HG02610 (cell line): ENCODE results near the gene UNC5B.

Source experiments
- ATAC-seq: cut with Tn5 transposase; IDR thresholded peaks from one replicate; pipeline ENCODE4 v1.9.1; 2021; ENCODE audit warnings: mild to moderate bottlenecking, moderate library complexity; ENCODE audit not compliant: unreplicated experiment

UNC5B gene

DNA sequence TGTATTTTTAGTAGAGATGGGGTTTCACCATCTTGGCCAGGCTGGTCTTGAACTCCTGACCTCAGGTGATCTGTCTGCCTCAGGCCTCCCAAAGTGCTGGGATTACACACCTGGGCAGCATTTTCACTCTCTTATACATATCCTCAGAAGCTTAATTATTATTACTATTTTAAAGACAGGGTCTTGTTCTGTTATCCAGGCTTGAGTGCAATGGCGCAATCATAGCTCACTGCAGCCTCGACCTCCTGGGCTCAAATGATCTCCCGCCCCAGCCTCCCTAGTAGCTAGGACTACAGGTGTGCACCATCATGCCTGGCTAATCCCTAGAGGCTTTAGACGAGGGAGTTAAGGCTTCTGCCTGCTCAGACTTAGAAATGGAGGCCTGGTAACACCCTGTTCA lies 26.3 kb downstream of the UNC5B start:
- ATAC-seq = no peak

DNA sequence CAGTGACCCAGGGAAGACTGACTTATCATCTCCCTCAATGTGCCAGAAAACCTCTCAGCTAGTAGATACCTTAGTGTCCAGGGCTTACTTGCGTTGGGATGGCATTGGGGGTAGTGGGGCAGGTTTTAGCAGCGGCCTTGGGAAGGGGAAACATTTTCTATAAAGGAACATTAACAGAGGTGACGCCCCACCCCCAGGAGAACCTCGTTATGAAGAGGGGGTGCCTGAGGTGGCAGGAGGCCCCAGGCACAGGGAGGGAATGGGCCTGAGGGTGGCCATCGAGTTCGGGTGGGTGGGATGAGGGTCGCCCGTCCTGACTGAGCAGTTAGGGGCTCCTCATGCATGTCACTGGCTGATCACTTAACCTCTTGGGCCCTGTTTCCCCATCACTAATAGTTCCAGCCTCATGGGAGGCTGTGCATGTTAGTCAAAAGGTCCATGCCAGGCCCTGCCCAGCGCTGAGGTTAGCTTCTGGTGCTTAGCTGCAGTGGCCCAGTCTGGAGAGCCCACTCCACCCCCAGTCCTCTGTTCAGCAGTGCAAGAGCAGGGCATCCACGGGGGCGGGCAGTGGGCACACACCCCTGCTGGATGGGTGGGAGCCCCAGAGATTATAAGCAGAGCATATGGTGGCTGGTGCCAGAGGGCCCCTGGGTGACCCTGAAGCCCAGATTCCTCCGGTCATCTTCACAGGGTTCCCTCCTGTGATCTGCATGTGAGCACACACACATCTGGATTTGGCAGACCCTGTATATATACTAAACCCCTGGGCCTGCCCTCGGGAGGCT lies 27.0 kb downstream of the UNC5B start:
- no peak for ATAC-seq

DNA sequence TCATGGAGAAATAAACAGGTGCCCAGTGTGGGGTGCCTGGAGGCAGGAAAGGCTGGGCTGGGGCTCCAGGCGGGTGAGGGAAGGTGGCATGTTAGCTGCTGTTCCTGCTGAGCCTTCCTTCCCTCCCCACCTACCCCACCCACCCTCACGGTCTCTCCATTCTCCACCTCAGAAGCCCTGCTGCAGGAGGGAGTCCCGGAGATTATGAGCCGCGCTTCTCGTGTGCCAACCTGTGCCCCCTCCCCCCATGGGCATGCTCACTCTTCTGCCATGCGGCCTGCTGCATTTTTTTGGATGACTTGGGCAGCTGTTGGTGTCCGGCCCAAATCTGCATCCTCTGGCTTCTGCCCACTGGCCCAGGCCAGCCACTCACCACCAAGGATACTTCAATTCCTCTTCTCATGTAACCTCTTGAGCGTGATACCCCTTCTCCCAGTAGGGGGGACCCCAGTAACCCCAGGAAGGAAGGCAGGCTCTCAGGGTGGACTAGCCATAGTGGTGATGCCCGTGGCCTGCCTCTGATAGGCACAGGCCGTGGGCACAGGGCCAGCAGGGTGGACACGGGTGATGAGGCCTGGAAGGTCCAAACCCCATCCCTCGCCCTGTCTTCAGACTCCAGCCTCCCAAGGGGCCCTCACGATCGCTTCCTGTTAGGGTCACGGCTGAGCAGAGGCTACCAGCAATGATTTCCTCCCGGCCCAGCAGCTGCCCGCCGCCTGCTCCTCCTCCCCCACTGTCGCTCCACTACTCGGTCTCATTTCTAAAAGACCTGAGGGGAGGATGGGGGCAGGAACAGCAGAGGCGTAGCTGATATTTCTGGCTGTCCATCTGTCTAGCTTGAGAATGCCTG lies 27.8 kb downstream of the UNC5B start:
- ATAC-seq = no peak

DNA sequence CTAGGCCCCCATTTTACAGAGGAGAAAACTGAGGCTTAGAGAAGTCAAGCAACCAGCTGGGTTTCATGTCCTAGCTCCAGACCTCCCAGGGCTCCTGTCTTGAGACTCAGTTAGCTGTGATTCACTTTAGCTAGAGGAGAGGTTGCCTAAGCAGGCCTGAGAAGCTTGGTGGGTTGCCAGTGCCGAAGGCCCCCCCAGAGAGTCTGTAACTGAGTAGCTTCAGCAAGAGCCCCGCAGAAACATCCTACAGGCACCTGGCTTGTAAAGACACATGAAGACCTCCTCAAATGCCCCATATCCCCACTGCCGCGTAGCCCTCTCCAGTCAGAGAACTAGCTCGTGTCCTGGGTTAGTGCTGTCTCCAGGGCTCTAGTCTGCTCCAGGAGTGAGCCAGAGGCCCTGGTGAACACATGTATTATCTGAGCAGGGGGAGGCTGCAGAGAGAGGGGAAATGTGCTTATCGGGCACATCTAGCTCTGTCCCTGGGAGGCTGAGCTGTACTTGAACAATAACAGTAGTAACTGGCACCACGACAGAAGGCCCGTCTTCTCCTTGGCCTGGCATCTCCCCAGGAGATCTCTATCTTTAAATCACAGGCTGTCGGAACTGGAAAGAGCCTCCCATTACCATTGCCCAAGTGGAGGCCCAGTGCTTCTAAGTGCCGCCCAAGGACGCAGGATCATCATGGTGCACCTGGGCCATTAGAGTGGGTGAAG lies 28.9 kb downstream of the UNC5B start:
- no peak for ATAC-seq

DNA sequence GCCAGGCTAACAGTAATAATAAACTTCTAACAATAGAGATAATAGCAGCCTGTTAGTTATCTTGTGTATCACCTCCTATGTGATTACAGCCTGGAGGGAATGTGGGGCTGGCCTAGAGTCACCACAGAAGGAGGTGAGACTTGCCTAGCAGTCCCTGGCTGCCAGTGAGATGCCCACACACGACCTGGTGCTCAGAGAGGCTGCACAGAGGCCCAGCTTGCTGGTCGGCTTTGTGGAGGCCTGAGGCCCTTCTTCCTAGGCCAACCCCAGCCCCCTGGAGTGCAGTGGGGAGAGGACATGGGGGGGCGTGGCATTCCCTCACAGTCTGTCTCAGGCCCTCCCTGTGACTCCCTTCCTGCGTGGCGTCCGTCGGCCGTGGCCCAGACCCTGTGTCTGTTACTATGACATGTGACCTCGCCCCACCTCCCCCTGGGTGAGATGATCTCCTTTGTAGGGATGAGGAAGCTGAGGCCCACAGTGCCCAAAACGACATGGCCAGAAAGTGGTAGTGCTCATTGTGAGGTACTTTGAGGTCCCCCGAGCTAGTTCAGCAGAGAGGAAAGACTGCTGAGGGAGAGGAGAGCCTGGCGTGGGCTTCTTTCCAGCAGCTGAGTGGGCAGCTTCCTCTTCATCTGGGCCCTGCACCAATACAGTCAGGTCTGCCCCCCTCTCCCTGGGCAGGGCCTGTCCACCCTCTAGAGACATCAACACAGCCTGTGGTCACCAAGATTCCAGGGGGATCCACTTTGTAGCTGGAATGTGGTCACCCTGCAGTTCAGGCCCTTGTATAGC lies 29.7 kb downstream of the UNC5B start:
- ATAC-seq = no peak

DNA sequence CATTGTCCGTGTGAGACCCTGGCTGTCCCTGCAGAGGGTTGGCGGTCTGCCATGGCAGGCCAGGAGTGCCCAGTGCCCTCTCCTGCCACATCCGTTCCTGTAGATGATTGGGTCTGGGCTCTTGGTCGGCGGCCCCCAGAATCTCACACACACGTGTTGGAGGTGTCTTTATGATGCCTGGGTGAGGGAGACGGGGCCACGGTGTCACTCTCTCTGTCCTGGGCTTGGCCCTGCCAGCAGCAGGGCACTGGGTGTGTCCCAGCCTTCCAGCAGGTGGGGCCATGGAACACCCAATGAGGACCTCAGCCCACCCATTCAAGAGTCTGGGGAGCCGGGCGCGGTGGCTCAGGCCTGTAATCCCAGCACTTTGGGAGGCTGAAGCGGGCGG lies 30.2 kb downstream of the UNC5B start:
- no peak for ATAC-seq

DNA sequence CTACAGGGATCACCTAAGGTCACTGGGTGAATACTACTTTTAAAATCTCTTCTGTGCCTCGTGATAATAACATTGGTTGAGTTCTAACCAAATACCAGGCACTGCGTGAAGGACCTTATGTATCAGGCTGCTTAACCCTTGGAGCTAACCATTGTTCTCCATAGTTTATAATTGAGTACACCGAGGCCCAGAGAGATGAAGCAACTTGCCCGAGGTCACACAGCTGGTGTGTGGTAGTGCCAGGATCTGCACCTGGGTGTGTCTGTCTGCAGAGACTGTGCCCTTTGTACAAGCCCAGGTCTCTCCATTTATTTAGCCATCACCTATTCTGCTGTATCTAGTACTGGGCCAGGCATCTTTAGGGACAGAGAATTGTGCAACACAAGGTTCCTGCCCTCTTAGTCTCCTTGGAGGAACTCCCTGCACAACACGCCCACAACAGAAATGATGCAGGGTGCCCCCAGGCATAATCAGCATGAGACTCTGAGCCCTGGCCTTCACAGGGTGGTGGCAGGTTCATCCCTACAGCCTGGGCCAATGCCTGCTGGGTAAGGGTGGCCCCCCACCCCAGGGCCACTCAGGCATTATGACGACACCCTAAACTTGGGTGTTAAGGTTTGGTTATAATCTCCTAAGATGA lies 31.5 kb downstream of the UNC5B start:
- no peak for ATAC-seq

DNA sequence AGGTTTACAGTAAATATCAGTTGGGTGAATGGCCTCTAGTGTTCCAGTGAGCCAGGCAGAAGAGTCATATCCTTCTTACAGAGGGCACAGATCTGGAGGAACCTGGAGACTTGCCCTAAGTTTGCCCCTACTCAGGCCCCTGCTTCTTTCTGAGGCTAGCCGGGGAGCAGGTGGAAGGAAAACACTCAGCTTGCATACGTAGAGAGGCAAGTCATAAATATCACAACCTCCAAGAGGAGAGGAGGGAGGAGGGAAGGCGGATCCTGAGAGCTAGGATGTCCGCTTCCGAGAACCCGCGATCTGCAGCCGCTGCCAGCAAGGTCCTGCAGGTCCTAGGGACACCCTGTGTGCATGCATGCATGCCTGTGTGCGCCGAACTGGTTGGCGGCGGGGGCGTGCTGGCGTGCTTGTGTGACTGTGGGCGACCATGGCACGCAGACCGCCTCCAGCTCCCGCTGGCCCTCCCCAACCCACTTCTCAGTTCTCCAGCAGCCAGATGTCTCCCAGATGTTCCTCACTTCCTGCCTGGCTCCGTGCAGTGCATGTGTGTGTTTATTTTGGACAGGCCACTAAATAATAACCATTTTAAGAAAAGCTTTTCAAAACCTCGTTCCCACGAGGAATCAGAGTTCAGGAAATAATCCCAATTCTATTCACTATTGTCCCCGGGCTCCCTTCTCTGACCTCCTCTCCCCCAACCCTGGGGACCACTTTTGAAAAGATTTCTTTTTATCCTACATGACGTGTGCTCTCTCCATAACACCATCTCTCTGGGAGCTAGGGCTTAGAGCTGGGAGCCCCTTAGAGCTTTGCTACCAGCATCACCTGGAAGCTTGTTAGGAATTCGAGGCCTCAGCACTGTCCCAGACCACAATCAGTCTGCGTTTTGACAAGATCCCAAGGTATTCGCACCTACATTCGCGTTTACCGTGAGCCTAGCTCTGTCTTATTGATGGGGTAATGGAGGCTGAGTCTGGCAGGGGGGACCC lies 32.4 kb downstream of the UNC5B start:
- no peak for ATAC-seq

DNA sequence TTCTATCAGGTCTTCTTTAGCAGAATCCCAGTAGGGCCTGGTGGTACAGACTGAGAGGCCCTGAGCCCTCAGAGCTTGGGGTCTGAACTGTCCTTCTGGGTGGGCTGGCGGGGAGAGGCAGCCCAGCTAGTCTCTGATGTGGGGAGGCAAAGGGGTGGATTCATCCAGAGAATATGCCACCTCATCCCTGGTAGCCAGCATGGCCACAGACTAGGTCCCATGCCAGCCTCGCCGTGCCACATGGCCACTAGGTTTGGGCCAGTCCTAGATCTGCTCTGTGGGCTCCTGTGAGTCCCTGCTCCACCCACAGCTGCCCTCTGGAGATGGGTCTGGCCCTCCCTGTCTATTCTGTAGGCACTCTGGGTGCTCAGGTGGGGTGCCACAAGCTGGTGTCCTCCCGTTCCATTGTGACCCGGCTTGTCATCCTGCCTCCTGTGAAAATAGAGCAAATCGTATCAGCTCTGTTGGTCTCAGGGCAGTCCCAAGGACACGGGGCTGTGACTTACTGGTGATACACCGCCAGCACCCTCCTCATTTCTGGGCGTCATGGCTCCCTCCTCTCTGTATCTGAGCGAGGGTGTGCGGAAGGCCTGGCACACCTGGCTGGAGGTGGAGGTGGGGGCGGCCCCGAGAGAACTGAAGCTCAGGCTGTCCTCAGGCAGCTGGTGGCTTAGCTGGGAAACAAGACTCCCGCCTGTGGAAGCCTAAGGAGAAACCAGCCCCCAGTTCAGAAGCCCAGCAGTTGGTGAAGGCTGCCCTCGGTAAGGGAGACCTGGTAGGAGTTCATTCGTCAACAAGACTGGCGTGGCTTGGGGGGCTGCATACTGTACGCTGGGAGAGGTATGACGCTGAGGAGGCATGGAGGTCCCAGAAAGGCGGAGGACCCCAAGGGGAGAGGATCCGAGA lies 33.3 kb downstream of the UNC5B start:
- ATAC-seq = no peak

DNA sequence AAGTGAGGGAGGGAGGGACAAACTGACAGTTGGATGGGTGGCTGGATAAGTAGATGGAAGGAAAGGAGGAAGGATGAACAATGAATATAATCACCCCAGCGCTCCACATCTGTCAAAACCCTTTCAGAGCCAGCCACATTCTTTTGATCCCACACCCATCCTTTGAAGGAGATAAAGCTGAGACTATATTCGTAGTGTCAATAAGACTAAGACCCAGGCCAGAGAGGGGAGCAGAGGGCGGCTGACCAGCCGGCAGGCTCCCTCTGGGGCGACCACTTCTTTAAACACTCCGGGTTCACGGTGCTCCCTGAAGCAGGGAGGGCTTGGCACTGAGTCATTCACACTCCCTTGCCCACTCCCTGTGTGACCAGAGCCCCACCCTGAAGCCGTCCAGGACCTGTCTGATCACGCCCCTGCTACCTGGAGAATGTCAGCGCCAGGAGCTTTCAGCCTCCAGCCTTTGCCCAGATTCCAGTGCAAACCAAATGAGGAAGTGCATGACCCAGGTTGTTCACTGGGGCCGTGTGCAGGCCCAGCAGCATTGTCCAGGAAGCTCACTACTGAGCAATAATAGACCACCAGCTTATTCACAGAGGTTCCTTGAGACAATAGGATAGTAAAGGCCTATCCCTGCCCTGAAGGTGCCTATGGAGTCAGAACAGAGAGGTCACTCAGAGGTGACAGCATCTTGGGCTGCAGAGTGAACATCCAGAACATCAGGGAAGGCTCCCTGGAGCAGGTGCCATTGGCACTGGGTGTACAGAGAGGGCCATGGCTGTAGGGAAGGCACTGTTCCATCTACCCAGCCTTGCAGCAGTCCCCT lies 34.4 kb downstream of the UNC5B start:
- no peak for ATAC-seq

DNA sequence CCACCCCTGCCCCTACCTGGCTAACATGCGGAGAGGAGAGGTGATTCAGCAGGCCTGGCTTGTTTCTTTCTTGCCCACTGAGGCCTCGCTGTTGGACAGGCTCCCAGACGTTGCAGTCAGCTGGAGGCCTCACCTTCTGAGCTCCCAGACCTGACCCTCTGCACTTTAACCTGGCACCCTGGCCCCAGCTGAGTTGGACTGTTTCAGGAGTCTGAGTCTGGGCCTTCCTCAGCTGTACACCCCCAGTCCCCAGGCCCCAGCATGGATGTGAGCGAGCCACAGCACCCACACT lies 35.0 kb downstream of the UNC5B start:
- no peak for ATAC-seq

DNA sequence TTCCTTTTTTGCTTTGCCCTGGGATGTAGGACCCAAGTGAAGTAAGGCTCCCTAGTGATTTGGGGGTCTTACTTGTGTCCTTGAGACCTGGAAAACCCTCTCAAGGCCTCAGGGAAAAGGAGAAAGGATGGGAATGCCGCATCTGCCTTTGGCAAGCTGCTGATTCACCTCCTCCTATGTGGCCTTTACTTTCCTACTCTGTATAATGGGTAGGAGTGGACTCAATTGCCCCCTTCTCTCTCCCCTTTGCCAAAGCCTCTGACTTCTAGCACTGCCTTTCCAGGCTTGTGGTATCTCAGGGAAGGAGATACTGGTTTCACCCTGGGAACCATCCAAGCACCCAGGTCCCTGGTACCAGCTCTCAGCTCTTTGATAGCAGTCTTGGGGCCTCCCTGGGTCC lies 35.4 kb downstream of the UNC5B start:
- no peak for ATAC-seq

DNA sequence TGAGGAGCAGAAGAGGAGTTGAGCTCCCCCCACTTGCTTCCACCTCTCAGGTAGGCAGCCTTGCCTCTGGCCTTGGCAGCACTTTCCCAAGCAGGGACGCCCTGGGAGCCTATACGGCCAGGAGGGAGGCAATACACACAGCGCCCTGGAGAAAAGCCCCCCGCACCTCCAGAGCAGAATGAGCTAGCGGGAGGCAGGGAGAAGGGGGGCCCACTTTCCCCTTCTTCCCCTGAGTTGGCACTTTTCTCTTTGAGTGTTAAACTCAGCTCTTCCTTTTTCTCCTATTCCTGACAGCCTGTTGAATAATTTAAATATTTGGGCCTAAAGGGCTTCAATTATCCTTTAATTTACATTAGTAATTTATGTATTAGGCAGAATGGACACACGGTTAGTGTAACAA lies 35.8 kb downstream of the UNC5B start:
- ATAC-seq = no peak

DNA sequence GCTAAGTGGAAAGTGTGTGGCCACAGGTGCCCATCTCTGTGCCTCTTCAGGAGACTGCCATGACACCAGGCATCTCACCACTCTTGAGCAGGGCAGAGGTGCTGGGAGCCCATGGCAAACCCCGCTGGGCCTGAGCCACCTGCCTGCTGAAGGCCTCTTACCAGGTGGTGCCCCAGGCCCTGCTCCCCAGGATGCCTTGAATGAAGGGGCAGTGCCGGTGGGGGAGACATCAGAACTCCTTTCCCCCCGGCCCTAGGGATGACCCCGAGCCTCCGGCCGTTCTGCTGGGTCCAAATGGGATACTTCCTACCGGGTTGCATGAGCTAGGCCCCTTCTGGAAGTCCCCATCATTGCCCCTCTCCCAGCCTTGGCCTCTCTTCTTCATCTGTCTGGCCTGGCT lies 37.6 kb downstream of the UNC5B start:
- ATAC-seq = no peak

DNA sequence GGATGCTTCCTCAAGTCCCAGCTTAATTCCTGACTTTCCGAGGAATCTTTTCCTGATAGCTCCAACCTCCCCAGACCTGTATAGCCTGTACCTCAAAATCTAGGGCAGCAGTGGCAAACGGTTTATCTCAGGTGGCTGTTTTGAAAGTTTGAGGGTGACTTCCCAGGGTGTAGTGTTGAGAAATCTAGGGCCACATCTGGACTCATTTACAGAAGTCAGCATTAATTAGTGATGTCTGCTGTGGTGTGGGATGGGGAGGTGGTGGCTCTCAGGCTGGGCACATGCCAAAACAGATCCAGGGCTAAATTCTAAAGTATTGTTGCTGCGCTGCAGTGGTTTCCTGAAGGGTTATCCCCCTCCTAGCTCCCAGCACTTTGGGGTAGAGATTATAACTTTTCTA lies 38.0 kb downstream of the UNC5B start:
- ATAC-seq = no peak

DNA sequence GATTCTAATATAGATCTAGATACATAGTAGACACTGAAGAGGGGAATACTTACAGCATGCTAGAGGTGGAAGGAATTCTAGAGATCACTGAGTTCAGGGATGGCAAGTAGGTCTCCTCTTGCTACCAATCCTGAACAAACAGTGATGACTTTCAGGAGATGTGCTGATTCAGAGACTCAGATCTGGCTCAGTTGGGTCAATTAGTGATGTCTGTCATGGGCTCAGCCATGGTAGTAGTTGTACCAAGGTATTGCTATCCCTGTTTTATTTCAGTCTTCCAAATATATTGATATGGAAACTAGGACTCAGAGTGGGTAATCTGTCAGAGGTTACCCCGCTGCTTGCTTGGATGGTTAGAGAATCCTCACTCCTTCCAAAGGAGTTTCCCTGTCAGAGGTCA lies 38.5 kb downstream of the UNC5B start:
- ATAC-seq = no peak

DNA sequence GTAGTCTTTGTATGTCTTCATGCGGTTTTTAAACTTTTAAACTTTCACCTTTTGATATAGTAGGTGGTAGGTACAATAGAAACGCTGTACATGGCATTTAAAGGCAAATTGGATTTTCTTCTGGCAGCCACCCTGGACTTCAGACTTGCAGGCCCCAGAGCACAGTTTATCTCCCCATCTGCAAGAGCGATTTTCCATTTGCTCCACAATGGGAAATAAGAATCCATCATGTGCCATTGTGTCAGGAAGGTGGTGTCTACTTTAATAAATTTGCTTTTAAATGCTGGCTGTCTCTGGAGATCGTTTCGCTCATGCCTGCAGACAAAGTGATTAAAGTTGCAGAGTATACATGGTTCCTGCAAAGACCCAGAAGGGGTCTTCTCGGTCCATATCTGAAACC lies 38.9 kb downstream of the UNC5B start:
- no peak for ATAC-seq

DNA sequence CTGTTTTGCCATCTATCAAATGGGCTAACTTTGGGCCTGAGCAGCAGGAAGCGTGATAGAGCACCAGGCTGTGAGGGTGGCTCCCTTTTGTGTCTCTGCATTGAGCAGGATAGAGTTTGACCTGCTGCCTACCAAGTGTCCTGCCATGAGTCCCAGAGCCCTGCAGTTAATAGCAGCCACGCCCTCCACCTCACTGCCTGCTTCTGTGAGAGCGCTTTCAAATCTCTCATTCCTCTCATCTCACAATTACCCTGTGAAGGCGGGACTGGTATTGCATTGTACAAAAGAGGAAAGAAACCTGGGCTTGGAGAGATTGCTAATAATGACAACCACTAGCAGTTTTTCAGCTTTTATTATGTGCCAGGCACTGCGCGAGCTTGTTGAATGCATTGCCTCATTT lies 39.9 kb downstream of the UNC5B start:
- ATAC-seq = no peak
